Trophoblast cell (in vitro differentiated cells and primary cell): Measurements from ENCODE around the gene MAT2B.

Source experiments
- DNase-seq, 2 donors: peaks; one replicate each; pipeline ENCODE4 v3.0.0-alpha.2; 2016
- H2AFZ ChIP-seq: 2 replicates; pipeline ENCODE4 v1.6.1; 2013; ENCODE audit warnings: low read length, moderate library complexity, mild to moderate bottlenecking; ENCODE audit not compliant: insufficient read depth, poor library complexity
- H2AK5ac ChIP-seq: 2 replicates; pipeline ENCODE4 v1.6.1; 2013; ENCODE audit warnings: mild to moderate bottlenecking, low read length
- H2BK120ac ChIP-seq: 2 replicates; pipeline ENCODE4 v1.6.1; 2013; ENCODE audit warnings: low read length, mild to moderate bottlenecking, moderate library complexity; ENCODE audit not compliant: insufficient read depth, poor library complexity
- H2BK12ac ChIP-seq: 2 replicates; pipeline ENCODE4 v1.6.1; 2013; ENCODE audit warnings: mild to moderate bottlenecking, low read length, moderate library complexity
- H2BK5ac ChIP-seq: 2 replicates; pipeline ENCODE4 v1.6.1; 2013; ENCODE audit warnings: low read length, low read depth, moderate library complexity, mild to moderate bottlenecking; ENCODE audit not compliant: poor library complexity
- H3K14ac ChIP-seq: 2 replicates; pipeline ENCODE4 v1.6.1; 2013; ENCODE audit warnings: mild to moderate bottlenecking, low read length
- H3K18ac ChIP-seq: 2 replicates; pipeline ENCODE4 v1.6.1; 2013; ENCODE audit warnings: mild to moderate bottlenecking, low read length
- H3K23ac ChIP-seq: 2 replicates; pipeline ENCODE4 v1.6.1; 2013; ENCODE audit warnings: low read length
- H3K27ac ChIP-seq: 2 replicates; pipeline ENCODE4 v1.5.1; 2013; ENCODE audit warnings: low read depth, mild to moderate bottlenecking, inconsistent platforms, low read length, moderate library complexity
- H3K27me3 ChIP-seq: 2 replicates; pipeline ENCODE4 v1.6.1; 2013; ENCODE audit warnings: inconsistent platforms, mild to moderate bottlenecking, low read length, moderate library complexity; ENCODE audit not compliant: insufficient read depth
- H3K36me3 ChIP-seq, 2 experiments: 1 replicate in 1 of 2; 2 replicates in 1 of 2; pipeline ENCODE4 v1.6.1; 2013; ENCODE audit warnings: low read length in 2 of 2, mild to moderate bottlenecking in 2 of 2, moderate library complexity in 1 of 2; ENCODE audit not compliant: insufficient read depth in 2 of 2, control insufficient read depth in 1 of 2
- H3K4ac ChIP-seq: 2 replicates; pipeline ENCODE4 v1.6.1; 2013; ENCODE audit warnings: low read depth, mild to moderate bottlenecking, low read length, moderate library complexity
- H3K4me1 ChIP-seq, 2 experiments: 1 replicate in 1 of 2; 2 replicates in 1 of 2; pipeline ENCODE4 v1.6.1; 2013; ENCODE audit warnings: low read length in 2 of 2, mild to moderate bottlenecking in 2 of 2, moderate library complexity in 1 of 2; ENCODE audit not compliant: insufficient read depth in 2 of 2, control insufficient read depth in 1 of 2
- H3K4me2 ChIP-seq: 2 replicates; pipeline ENCODE4 v1.6.1; 2013; ENCODE audit warnings: inconsistent platforms, mild to moderate bottlenecking, low read length, moderate library complexity
- H3K4me3 ChIP-seq: 2 replicates; pipeline ENCODE4 v1.5.1; 2013; ENCODE audit warnings: mild to moderate bottlenecking, low read depth, low read length, inconsistent platforms
- H3K79me1 ChIP-seq: one replicate; pipeline ENCODE4 v1.6.1; 2013; ENCODE audit warnings: low read length
- H3K79me2 ChIP-seq: 2 replicates; pipeline ENCODE4 v1.6.1; 2013; ENCODE audit warnings: low read length, mild to moderate bottlenecking; ENCODE audit not compliant: control insufficient read depth, insufficient read depth, poor library complexity
- H3K9ac ChIP-seq: 2 replicates; pipeline ENCODE4 v1.6.1; 2013; ENCODE audit warnings: mild to moderate bottlenecking, low read length
- H3K9me3 ChIP-seq: 2 replicates; pipeline ENCODE4 v1.6.1; 2013; ENCODE audit warnings: low read depth, mild to moderate bottlenecking, control low read depth, inconsistent platforms, low read length; ENCODE audit not compliant: insufficient read depth
- H4K12ac ChIP-seq: 2 replicates; pipeline ENCODE4 v1.6.1; 2013; ENCODE audit warnings: low read depth, mild to moderate bottlenecking, low read length, moderate library complexity
- H4K8ac ChIP-seq: 2 replicates; pipeline ENCODE4 v1.6.1; 2013; ENCODE audit warnings: low read depth, mild to moderate bottlenecking, low read length, moderate library complexity
- H4K91ac ChIP-seq: one replicate; pipeline ENCODE4 v1.6.1; 2013; ENCODE audit warnings: low read depth, mild to moderate bottlenecking, low read length, moderate library complexity
- WGBS: extraction: QIAGEN DNeasy Blood & Tissue Kit; methylation state at CpG from one replicate; pipeline ENCODE4 v1.1.7; 2013; ENCODE audit warnings: missing lambda C conversion rate; ENCODE audit not compliant: insufficient read length, insufficient coverage; ENCODE audit errors: extremely low coverage; 5-methylcytosine and 5-hydroxymethylcytosine counted together

MAT2B gene

DNA sequence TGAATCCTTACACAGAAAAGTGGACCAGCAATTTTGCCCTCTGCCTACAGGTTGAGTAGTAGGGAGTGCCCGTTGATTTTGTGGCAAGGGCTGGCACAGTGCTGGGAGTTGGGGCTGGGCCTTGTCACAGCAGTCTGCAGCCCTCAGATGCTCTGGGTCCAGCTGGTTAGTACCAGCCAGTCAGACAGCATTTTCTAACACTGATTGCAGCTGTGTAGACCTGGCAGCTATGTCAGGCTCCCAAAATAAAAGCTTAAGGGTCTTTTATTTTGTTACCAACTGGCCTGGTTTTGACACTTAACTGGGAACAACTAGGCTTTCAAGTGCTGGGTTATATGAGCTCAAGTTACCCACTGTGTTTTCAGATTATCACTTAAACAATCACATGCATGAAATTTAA lies 57.7 kb downstream of the MAT2B start:
- H4K8ac ChIP-seq: no peak overlapping the region
- no peak overlapping the region for H3K18ac ChIP-seq
- no CpG with 5 or more reads among the region's 1 CpG for WGBS
- no peaks in the 10 kb centered on the region for H3K79me1 ChIP-seq
- no peak overlapping the region for H3K4ac ChIP-seq
- H2BK120ac ChIP-seq: no peak overlapping the region
- H2AFZ ChIP-seq: no peak overlapping the region
- no peaks in the 10 kb centered on the region for H3K27me3 ChIP-seq
- H3K14ac ChIP-seq: no peak overlapping the region
- H3K4me2 ChIP-seq: no peak overlapping the region
- peaks cover 3 to 11% of the 10 kb centered on the region in 2 experiments for H3K4me1 ChIP-seq
- no peak overlapping the region for H3K23ac ChIP-seq
- H3K36me3 ChIP-seq: no peaks in the 10 kb centered on the region
- no peak overlapping the region for H4K12ac ChIP-seq
- H2AK5ac ChIP-seq: no peak overlapping the region
- no peak overlapping the region for H3K4me3 ChIP-seq
- H2BK5ac ChIP-seq: no peak overlapping the region
- no peaks in the 10 kb centered on the region for H3K9me3 ChIP-seq
- H4K91ac ChIP-seq: no peak overlapping the region
- H3K9ac ChIP-seq: no peak overlapping the region
- H3K79me2 ChIP-seq: no peaks in the 10 kb centered on the region
- H2BK12ac ChIP-seq: no peak overlapping the region
- H3K27ac ChIP-seq: no peak overlapping the region
- DNase-seq: no peak

- H3K4me1 ChIP-seq: peaks cover 3 to 11% of the 10 kb centered on the region in 2 experiments
- no peak overlapping the region for H3K18ac ChIP-seq
- H4K91ac ChIP-seq: no peak overlapping the region
- no CpG with 5 or more reads among the region's 3 CpGs for WGBS
- H3K4ac ChIP-seq: no peak overlapping the region
- H3K27me3 ChIP-seq: no peaks in the 10 kb centered on the region
- no peak overlapping the region for H2BK120ac ChIP-seq
- H3K79me2 ChIP-seq: no peaks in the 10 kb centered on the region
- no peak overlapping the region for H2AFZ ChIP-seq
- H3K4me2 ChIP-seq: no peak overlapping the region
- no peak overlapping the region for H3K4me3 ChIP-seq
- H4K12ac ChIP-seq: no peak overlapping the region
- H3K36me3 ChIP-seq: no peaks in the 10 kb centered on the region
- H3K23ac ChIP-seq: no peak overlapping the region
- no peak overlapping the region for H3K14ac ChIP-seq
- no peak overlapping the region for H4K8ac ChIP-seq
- no peaks in the 10 kb centered on the region for H3K9me3 ChIP-seq
- no peak overlapping the region for H2AK5ac ChIP-seq
- no peak overlapping the region for H2BK5ac ChIP-seq
- DNase-seq: no peak
- no peak overlapping the region for H3K9ac ChIP-seq
- no peaks in the 10 kb centered on the region for H3K79me1 ChIP-seq
- no peak overlapping the region for H2BK12ac ChIP-seq
- H3K27ac ChIP-seq: no peak overlapping the region
These were observed 58.5 kb downstream of the MAT2B start for GRCh38 chr5:163563880-163564279.

DNA sequence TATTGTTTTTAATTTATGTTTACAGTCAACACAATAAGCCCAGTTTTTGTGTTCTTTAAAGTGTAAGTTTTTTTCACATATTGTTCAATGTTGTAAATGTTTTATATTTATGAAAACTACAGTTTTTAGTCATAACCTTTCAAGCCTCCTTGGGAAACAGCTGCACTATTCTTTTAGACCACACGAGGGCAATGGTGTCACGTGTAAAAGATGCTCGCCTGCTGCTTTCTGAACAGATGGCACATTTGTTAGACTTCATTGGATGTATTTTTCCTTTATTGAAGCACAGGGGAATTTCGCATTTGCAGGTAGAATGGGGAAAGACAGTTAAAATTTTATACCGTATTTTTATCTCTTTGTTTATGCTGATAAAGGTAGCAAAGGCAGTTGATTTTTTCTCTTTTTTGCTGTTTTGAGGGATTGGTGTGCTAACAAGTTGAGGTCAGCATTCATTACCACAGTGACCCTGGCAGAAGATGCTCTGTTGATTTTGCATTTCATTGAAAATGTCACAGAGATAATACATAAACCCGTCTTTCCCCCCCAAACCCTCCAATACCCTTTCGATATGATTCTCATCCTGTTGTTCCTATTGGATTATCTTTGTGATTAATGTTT lies 59.0 kb downstream of the MAT2B start:
- DNase-seq: peak; percentile 54 to 87
- no peak overlapping the region for H4K8ac ChIP-seq
- no peaks in the 10 kb centered on the region for H3K9me3 ChIP-seq
- no peak overlapping the region for H4K91ac ChIP-seq
- H3K4ac ChIP-seq: no peak overlapping the region
- no peaks in the 10 kb centered on the region for H3K79me2 ChIP-seq
- H2BK5ac ChIP-seq: no peak overlapping the region
- H3K4me2 ChIP-seq: no peak overlapping the region
- H2BK120ac ChIP-seq: no peak overlapping the region
- no peak overlapping the region for H2BK12ac ChIP-seq
- H3K23ac ChIP-seq: no peak overlapping the region
- WGBS: no CpG with 5 or more reads among the region's 7 CpGs
- H3K4me1 ChIP-seq: peaks cover 3 to 11% of the 10 kb centered on the region in 2 experiments
- H2AFZ ChIP-seq: no peak overlapping the region
- no peaks in the 10 kb centered on the region for H3K79me1 ChIP-seq
- H3K27me3 ChIP-seq: no peaks in the 10 kb centered on the region
- H3K9ac ChIP-seq: no peak overlapping the region
- H3K14ac ChIP-seq: no peak overlapping the region
- H3K18ac ChIP-seq: no peak overlapping the region
- no peak overlapping the region for H3K27ac ChIP-seq
- H3K36me3 ChIP-seq: no peaks in the 10 kb centered on the region
- H4K12ac ChIP-seq: no peak overlapping the region
- H2AK5ac ChIP-seq: no peak overlapping the region
- H3K4me3 ChIP-seq: no peak overlapping the region

GRCh38 chr5:163565492-163565891 lies 60.1 kb downstream of the MAT2B start:
- Histone ChIP-seq H2BK12ac (no peak overlapping the region), H3K36me3 (no peaks in the 10 kb centered on the region), H3K27ac (no peak overlapping the region), H3K4me3 (no peak overlapping the region), H2AK5ac (no peak overlapping the region), H3K79me2 (no peaks in the 10 kb centered on the region), H3K23ac (no peak overlapping the region), H4K12ac (no peak overlapping the region), H2BK5ac (no peak overlapping the region), H3K9me3 (no peaks in the 10 kb centered on the region), H2AFZ (no peak overlapping the region), H2BK120ac (no peak overlapping the region), H4K8ac (no peak overlapping the region), H4K91ac (no peak overlapping the region), H3K27me3 (no peaks in the 10 kb centered on the region), H3K14ac (no peak overlapping the region), H3K4me1 (peaks cover 3 to 11% of the 10 kb centered on the region in 2 experiments), H3K4me2 (peak overlapping the region; percentile 76), H3K18ac (no peak overlapping the region), H3K9ac (no peak overlapping the region), H3K4ac (no peak overlapping the region), H3K79me1 (no peaks in the 10 kb centered on the region)
- no CpG with 5 or more reads among the region's 11 CpGs for WGBS
- DNase-seq: peak in 1 of 2 donors; percentile 3
